A549 treated with dexamethasone at 1 μM for 4 hours (cell line): ENCODE measurements around the gene ABCA6. TPM values are rescaled to one million over a fixed set of nuclear protein-coding genes. Genes with fewer than 3 reads are reported as not detected.

ENCODE experiments used
- total RNA-seq: library from RNA; stranded (reverse); fragments of 200-300 nt; extraction: Qiagen RNA extraction; gene quantifications from 5 replicates; pipeline ENCODE4 v1.2.3, GENCODE V29; 2022

The ABCA6 gene
- total RNA-seq, result 0.02 to 0.10 TPM (median 0.03 TPM) in 4 of 5 replicates, not detected in the other

GRCh38 chr17:69141431-69142174 lies at the start of gene ABCA6:
TSS of gene ABCA6 (minus strand) at chr17:69141895. CDS start at chr17:69140703, 1,192 bp downstream.

GRCh38 chr17:69060822-69061221 lies 80.9 kb downstream of the ABCA6 start, which contains the start of gene ABCA9:
TSS of gene ABCA9 (minus strand) at chr17:69060927. CDS start at chr17:69051126, 9,801 bp downstream.

Other genes starting within 250 kb of the ABCA6 start
- gene ABCA8, start 186.5 kb downstream of the ABCA6 start, total RNA-seq, result 0.20 to 0.73 TPM (median 0.61 TPM) in 5 replicates
- 0.01 to 0.02 TPM in 2 of 5 replicates, not detected in the others for gene ABCA9, start 81.0 kb downstream of the ABCA6 start, total RNA-seq
- 0.06 to 0.14 TPM (median 0.11 TPM) in 5 replicates for gene ABCA10, start 86.9 kb upstream of the ABCA6 start, total RNA-seq
- gene ABCA5, start 185.2 kb upstream of the ABCA6 start, total RNA-seq, result 1.8 to 2.6 TPM (median 2.5 TPM) in 5 replicates